H54 (cell line): Measurements from ENCODE around the gene ULBP3.

Source experiments
- DNase-seq: peaks from one replicate; pipeline ENCODE4 v3.0.0; 2011; ENCODE audit warnings: low spot score, mixed read lengths; ENCODE audit not compliant: insufficient read length
- FAIRE-seq: peaks from 3 replicates; lab custom pipeline; 2011; peaks lifted over from hg19 to GRCh38; lab: Jason Lieb, UNC
- POLR2A ChIP-seq: IDR thresholded peaks from 2 replicates; pipeline ENCODE4 v1.6.1; 2011; ENCODE audit warnings: low read depth, mild to moderate bottlenecking, low read length

Gene ULBP3

DNA sequence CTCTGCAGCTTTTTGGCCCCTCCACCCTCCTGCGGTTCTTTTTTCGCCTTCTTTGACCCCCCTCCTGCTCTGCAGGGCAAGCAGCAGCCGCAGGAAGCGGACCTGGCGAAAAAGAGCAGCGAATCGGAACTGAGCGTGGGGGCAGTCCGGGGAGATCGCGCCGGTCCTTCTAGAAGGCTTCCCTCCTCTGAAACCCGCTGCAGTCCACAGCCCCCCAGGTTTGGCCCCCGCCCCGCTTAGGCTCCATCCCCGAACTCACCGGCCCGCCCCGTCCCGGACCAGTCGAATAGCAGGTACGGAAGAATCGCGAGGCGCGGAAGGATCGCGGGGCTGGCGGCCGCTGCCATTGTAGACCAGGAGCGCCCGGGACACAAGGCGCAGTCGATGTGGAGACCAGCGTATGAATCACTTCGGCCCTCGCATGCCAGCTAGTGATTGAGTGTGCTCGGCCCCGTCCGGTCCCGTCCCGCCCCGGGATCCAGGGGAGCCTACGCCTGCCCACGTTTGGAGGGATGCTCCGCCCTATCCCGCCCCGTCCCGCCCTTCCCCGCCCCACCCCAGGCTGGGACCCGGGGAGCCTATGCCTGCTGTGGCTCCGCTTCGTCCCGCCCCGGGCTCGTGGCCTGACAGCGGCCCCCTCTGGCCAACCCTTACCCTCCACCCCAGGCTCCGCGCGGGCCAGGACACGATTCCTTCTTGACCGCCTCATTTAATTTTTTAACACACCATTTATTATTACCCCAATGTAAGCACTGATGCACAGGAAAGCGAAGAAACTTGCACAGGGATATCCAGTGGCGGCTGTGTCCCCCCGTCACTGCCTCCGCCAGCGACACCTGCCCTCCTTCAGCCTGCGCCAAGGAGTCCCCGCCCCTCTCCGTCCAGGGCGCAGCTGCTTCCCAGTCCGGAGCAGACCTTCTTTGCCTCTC is at the start of gene ULBP3:
Gene ULBP3, minus strand, starts transcription at position 402 of the 929 bp plus-strand sequence. Its CDS starts 55 bp downstream, at position 347.
- peak; percentile 93 for TF ChIP-seq POLR2A
- FAIRE-seq, result no peak
- DNase-seq, result peak; percentile 80

DNA sequence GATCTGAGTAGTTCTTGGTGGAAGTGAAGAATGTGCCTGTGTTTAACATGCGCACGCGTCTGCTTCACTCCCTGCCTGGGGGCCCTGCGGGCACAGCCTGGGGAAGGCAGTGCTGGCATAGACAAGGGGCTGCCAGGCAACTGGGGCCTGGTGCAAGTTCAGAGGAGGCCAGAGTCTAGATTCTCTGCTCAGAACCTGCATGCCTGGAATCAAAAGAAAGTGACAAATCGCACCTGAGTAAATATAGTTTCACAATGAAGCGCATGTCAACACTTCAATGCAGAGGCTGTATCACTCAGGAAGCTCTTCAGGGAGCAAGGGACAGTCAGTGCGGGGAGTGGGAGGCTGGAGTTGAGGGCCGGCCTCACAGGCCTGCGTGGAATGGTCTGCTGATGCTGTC is 49.7 kb upstream of the ULBP3 start:
- FAIRE-seq (no peak), DNase-seq (no peak)
- TF ChIP-seq POLR2A, result no peak

DNA sequence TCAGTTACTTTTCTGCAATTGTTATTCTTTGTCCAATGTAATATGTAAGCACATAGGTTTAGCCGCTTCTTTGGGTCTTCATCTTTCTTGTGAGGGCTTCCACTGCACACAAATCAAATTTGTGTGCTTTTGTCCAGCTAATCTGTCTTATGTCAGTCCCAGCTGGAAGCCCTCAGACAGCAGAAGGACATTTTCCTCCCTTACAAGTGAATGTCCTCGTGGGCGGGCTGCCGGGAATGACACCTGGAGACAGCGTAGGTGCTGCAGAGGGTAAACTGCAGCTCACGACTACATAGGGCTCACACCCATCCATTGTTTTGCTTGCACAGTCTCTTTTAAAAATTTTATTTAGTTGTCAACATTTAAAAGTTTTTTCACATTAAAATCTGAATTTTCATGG is 49.3 kb upstream of the ULBP3 start:
- DNase-seq (no peak), FAIRE-seq (no peak)
- TF ChIP-seq POLR2A, result no peak

DNA sequence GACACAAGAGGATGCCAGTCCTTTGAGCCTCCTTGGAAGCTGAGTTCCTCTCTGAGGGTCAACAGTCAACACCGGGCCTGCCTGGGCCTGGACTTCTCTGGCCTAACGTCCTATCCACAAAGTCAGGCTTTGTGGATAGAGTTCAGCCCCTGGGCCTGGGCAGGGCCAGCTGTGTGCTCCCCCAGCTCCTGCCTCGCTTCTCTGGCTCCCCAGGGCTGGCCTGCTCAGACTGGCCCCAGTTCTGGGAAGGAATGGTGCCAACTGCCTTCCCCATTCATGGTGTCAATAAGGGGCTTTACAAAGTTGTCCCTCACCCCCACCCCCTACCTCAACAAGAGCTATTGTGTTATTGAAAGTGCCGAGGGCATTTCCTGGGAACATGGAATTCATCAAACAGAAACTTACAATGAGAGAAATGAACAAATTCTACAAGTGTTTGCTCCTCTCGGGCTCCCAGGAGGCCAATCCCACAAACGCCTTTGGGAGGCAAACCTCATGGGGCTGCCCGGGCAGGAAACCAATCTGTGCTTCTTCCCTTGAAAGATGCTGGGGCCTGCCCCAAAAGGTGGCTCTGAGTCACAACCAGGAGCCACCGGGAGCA is 47.4 kb upstream of the ULBP3 start:
- no peak for TF ChIP-seq POLR2A
- no peak for FAIRE-seq
- no peak for DNase-seq

DNA sequence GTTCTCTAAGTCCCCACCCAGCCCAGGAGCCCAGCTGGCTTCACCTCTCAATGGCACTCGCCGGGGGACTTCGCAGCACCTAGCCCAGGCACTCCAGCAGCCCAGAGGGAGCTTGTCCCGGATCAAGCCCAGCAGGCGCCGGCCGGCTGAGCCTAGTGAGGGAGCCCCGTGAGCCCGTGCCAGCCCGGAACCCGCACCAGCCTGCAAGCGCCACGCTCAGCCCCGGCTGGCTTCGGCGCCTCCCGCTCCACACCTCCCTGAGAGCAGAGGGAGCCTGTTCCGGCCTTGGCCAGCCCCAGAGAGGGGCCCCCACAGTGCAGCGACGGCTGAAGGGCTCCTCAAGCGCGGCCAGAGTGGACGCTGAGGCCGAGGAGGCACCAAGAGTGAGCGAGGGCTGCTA is 46.8 kb upstream of the ULBP3 start:
- no peak for DNase-seq
- no peak for TF ChIP-seq POLR2A

DNA sequence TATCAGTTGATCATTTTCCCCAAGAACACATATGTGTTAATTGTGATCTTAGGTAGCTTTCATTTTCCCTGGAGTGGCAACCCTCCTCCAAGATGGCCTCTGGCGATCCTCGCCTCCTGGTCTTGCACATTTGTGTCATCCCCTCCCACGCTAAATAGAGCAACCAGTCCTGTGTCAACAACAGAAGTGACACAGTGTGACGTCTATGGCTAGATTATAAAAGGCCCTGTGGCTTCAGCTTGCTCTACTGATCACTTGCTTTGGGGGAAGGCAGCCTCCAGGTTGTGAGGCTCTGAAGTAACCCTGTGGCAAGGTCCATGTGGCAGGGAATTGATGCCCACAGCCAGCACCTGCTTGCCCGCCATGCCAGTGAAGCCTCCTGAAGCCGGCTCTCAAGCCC is 43.3 kb upstream of the ULBP3 start:
- TF ChIP-seq POLR2A, result no peak
- DNase-seq, result no peak
- FAIRE-seq, result no peak

More for the DNA sequence above, 46.8 kb upstream of the ULBP3 start:
- FAIRE-seq, result no peak

DNA sequence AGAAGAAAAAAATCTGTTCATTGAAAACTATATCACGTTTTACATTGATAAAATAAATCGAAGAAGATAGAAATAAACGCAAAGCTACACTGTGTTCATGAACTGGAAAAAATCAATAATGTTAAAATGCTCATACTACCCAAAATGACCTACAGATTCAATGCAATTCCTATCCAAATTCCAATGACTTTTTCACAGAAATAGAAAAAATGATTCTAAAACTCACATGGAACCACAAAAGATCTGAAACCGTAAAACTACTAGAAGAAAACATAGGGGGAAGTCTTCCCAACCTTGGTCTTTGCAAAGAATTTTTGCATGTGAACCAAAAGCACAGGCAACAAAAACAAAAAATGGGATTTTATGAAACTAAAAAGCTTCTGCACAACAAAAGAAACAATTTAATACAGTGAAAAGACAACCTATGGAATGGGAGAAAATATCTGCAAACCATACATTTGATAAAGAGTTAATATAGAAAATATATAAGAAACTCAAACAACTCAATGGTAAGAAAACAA is 33.9 kb upstream of the ULBP3 start:
- no peak for TF ChIP-seq POLR2A
- FAIRE-seq (no peak), DNase-seq (no peak)

DNA sequence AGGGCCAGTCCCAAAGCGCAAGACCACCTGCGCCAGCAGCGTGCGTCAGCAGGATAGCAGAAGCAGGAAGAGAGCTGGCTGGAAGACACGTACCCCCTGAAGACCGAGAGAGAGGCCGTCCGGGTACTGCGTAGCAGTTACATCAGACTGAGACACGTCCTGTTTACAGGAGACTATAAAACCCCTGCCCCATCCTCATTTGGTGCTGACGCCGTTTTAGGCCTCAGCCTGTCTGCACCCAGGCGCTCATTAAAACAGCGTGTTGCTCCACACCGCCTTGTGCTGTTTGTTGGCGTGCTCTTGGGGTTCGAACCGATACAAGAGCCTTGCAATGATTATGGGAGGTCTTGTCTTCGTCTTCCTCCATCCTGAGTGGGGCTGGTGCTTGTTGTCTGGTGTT is 31.8 kb upstream of the ULBP3 start:
- no peak for TF ChIP-seq POLR2A
- DNase-seq, result no peak
- no peak for FAIRE-seq

DNA sequence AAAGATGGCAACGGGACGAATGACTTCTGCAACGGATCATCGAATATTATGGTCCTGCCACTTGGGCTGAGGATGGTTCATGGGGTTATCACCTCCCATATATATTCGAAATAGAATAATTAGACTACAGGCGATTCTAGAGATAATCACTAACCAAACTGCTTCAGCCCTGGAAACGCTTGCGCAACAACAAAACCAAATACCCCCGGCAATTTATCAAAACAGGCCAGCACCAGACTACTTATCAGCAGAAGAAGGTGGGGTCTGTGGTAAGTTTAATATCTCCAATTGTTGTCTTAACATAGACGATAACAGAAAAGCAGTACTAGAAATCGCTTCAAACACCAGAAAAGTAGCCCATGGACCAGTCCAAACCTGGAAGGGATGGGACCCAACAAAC is 31.0 kb upstream of the ULBP3 start:
- no peak for TF ChIP-seq POLR2A
- FAIRE-seq, result no peak
- DNase-seq, result no peak

DNA sequence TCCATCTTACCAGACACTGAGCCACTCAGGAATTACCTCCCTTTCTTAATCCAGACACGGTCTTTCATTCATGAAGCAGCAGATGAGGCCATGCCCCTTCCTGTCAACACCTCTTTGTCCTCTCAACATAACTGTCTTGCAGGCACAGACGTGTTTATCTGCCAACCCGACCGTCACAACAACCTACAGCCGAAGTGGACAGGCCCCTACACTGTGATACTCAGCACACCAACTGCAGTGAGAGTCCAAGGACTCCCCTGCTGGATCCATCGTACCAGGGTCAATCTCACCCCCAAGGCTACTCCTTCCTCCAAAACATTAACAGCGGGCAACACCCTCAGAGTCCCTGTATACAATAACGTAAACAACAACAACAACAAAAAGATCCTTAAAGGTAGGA is 30.6 kb upstream of the ULBP3 start:
- TF ChIP-seq POLR2A, result no peak
- no peak for DNase-seq
- no peak for FAIRE-seq

DNA sequence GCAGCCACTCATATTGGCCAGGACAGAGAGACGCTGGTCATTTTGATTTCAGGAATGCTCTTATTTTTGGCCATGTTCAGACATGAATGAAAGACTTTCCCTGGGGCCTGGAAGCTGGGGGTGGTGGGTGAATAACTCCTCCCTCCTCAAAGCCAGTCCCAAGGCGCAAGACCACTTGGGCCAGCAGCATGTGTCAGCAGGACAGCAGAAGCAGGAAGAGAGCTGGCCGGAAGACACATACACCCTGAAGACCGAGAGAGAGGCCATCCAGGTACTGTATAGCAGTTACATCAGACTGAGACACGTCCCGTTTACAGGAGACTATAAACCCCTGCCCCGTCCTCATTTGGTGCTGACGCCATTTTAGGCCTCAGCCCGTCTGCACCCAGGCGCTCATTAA is 29.2 kb upstream of the ULBP3 start:
- DNase-seq (no peak), FAIRE-seq (no peak)
- TF ChIP-seq POLR2A, result no peak

DNA sequence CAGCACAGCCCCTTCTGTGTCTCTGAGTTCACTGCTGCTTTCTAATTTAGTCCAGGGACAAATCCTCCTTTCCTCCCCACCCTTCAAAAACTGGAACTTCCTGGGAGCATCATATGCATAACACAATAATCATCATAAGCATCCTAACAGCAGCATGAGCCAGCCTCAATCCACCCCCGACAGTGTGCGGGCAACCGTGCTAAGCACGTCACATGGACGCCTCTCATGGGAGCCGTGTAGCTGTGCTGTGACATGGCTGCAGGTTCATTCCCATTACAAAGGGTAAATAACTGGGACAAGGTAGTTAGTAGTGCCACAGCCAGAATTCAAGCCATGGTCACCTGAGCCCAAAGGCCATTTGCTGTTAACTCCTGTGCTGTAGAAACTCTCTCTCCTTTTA is 24.5 kb upstream of the ULBP3 start:
- TF ChIP-seq POLR2A, result no peak
- DNase-seq (no peak), FAIRE-seq (no peak)

DNA sequence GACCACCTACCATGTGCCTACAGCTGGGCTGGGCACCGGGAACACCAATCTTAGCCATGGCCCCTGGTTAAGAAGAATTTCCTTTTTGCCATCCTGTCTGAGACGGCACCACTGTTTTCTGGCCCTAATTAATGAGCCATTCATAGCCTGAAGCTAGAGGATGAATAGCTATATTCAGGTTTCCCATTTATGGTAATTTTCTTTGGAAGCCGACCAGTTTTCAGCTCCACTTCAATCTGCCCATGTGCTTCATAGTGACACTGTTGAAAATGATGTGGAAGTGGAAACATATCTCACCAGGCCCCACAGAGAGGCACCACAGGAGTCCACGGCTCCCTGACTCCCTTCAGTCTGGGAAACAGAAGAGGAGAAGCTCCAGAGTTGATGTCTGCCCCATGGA is 22.6 kb upstream of the ULBP3 start:
- FAIRE-seq (no peak), DNase-seq (no peak)
- TF ChIP-seq POLR2A, result no peak

DNA sequence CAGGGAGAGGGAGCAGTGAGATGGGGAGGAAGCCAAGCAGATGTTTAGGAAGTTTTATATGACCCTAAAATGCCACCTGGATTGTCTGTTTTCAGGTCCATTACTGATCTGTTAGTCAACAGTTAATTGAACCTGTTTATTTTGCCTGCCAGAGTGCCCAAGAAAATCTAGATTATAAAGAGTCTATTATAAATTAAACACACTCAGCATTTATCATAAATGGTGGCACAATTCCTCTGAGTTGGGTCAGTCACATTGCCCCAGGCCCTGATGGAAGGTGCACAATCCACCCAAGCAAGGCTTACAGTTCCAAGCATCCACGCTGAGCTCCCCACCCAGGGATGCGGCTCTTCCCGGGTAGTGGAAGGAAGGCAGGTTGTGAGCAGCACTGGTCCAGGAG is 21.4 kb upstream of the ULBP3 start:
- FAIRE-seq, result no peak
- TF ChIP-seq POLR2A, result no peak
- DNase-seq, result no peak

DNA sequence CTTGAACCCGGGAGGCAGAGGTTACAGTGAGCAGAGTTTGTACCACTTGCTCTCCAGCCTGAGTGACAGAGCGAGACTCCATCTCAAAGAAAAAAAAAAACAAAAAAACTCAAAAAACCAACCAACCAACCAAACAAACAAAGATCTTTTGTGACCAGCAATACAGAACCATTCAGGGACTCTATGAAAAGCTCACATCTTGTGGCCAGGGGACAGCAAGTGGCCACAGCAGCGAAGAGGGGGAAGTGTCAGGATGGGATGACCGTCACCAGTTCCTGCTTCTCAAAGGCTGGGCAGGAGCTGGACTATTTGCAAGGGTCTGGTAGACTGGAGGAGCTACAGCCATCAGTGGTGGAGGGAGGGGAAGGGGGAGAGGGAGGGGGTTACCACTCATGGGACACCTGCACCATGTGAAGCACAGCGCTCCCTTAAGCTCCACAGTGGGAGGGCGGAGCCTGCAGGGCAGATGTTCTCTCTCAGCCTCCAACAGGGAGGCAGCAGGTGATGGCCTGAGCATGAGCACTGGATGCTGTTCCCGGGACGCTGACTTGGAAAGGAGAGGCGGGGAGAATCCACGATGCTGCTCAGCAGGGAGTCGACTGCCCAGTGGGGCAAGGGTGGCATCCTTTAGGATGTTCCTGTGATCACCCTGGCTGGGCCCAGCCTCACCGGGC is 19.7 kb upstream of the ULBP3 start:
- TF ChIP-seq POLR2A, result no peak
- DNase-seq (no peak), FAIRE-seq (no peak)
